Upper lobe of left lung (tissue), 4 donors: ENCODE results near the gene MAD1L1.
A peak's percentile ranks its signal among the peaks of the same experiment; 100 is the strongest.

Experiments used
- EP300 ChIP-seq, 4 donors: sonication (generic); formaldehyde crosslinking; IDR thresholded peaks; one replicate each; pipeline ENCODE4 v1.5.1; 2017; ENCODE audit warnings: antibody characterized with exemption in 4 of 4, control low read depth in 2 of 4
- POLR2A ChIP-seq, 4 donors: fragments of 450-650 bp; IDR thresholded peaks; one replicate each; pipeline ENCODE4 v1.5.1; 2016 to 2017; ENCODE audit warnings: antibody characterized with exemption in 4 of 4, mild to moderate bottlenecking in 2 of 4
- TF ChIP-seq, protein P1 (sequence below), 6 experiments: fragments of 450-650 bp in 4 of 6; fragments of 200-600 bp in 2 of 6; sonication (generic) in 2 of 6; IDR thresholded peaks; one replicate each; pipeline ENCODE4 v1.5.1; 2016 to 2019; ENCODE audit warnings: antibody characterized with exemption in 6 of 6

DNA sequence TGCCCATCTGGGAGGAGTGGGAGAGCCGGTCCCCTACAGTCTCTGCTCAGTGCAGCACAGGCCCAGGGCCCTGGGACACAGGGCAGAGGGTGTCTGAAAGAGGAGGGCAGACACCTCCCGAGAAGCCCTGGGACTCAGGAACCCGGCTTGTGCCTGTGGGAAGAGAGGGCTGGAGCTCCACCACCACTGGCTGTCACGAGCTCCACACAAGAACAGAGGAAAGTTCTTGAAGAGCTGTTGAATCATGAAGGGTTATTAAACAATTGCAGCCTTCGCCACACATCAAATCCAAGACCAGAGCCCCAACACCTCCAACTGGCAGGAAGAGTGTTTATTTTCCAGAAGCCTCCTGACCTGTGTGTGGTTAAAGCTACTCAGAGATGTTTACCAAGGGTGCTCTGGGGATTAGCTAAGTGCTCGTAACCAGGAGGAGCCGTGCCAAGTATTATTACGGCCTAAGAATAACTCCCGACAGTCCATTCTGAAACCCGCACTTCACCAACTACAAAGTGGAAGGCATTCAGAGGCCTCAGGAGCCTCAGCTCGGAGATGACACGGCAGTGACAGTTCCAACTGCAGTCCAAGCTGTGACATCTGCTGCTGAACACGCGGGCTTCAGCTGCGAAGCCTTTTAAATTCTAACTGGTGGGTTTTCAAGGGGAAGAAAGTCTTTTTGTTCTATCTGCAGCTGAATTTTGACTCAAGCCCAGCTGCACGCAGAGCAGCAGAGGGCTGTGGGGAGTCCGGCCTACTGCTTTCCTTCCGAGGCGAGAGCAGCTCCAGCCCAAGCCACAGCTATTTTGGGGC, 75.1 kb downstream of the MAD1L1 start:
- TF ChIP-seq, protein P1, sequence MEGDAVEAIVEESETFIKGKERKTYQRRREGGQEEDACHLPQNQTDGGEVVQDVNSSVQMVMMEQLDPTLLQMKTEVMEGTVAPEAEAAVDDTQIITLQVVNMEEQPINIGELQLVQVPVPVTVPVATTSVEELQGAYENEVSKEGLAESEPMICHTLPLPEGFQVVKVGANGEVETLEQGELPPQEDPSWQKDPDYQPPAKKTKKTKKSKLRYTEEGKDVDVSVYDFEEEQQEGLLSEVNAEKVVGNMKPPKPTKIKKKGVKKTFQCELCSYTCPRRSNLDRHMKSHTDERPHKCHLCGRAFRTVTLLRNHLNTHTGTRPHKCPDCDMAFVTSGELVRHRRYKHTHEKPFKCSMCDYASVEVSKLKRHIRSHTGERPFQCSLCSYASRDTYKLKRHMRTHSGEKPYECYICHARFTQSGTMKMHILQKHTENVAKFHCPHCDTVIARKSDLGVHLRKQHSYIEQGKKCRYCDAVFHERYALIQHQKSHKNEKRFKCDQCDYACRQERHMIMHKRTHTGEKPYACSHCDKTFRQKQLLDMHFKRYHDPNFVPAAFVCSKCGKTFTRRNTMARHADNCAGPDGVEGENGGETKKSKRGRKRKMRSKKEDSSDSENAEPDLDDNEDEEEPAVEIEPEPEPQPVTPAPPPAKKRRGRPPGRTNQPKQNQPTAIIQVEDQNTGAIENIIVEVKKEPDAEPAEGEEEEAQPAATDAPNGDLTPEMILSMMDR (IDR thresholded peaks at IDR 0.05): no peak
- TF ChIP-seq POLR2A (IDR thresholded peaks at IDR 0.05): peak in 1 of 4 donors; percentile 30
- peak in 2 of 4 donors; percentile 71 to 90 for TF ChIP-seq EP300 (IDR thresholded peaks at IDR 0.05)
